Measurements from ENCODE around the gene SRP14.
A peak's percentile ranks its signal among the peaks of the same experiment; 100 is the strongest.
"Not testable (repeated sequence)": the region's sequence is repeated elsewhere in the genome, so short reads cannot be mapped to it uniquely, and the experiment has no call there.

The SRP14 gene

GRCh38 chr15:40040770-40041169, 1.8 kb upstream of the SRP14 start:
- no peak for DNase-seq (ENCODE audit: low read depth)
- TF ChIP-seq, protein P1, sequence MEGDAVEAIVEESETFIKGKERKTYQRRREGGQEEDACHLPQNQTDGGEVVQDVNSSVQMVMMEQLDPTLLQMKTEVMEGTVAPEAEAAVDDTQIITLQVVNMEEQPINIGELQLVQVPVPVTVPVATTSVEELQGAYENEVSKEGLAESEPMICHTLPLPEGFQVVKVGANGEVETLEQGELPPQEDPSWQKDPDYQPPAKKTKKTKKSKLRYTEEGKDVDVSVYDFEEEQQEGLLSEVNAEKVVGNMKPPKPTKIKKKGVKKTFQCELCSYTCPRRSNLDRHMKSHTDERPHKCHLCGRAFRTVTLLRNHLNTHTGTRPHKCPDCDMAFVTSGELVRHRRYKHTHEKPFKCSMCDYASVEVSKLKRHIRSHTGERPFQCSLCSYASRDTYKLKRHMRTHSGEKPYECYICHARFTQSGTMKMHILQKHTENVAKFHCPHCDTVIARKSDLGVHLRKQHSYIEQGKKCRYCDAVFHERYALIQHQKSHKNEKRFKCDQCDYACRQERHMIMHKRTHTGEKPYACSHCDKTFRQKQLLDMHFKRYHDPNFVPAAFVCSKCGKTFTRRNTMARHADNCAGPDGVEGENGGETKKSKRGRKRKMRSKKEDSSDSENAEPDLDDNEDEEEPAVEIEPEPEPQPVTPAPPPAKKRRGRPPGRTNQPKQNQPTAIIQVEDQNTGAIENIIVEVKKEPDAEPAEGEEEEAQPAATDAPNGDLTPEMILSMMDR (IDR thresholded peaks at IDR 0.05; ENCODE audit: low read depth, low read length, missing control alignments) = no peak
- H3K4me3 ChIP-seq (ENCODE audit: low read depth, low read length) = no peak overlapping the region

- TF ChIP-seq, protein P1 (IDR thresholded peaks at IDR 0.05; ENCODE audit: low read depth, low read length, missing control alignments) = no peak
- no peak for DNase-seq (ENCODE audit: low read depth)
- peak overlapping the region; percentile 42 for H3K4me3 ChIP-seq (ENCODE audit: low read depth, low read length)
Observed at GRCh38 chr15:40040293-40040635, 1.3 kb upstream of the SRP14 start.

GRCh38 chr15:40038275-40038637, 725 bp downstream of the SRP14 start:
- TF ChIP-seq, protein P1 (IDR thresholded peaks at IDR 0.05; ENCODE audit: low read depth, low read length, missing control alignments) = no peak
- no peak for DNase-seq (ENCODE audit: low read depth)
- peak overlapping the region; percentile 85 for H3K4me3 ChIP-seq (ENCODE audit: low read depth, low read length)

DNA sequence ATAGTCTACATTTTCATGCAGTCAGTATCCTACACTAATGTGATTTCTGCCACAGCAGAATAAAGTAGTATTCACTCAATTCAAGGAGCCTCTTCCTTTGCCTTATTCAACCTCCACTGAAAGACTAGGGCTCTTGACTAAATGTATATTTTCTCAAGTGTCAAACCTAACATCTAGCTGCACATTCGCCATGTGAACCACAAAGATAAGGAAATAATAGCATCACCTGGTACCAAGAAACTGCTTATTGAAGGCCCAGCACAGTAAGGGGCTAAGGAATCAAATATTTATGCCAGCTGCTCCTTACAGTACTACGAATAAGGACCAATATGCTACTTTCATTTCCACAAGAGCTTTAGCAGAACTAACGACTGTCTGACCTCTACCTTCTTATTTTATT, 1.3 kb downstream of the SRP14 start:
- peak overlapping the region; percentile 85 for H3K4me3 ChIP-seq (ENCODE audit: low read depth, low read length)
- DNase-seq (ENCODE audit: low read depth) = no peak

GRCh38 chr15:40035182-40035581, 3.8 kb downstream of the SRP14 start:
- DNase-seq (ENCODE audit: low read depth); H3K4me3 ChIP-seq (ENCODE audit: low read depth, low read length): not testable (repeated sequence)

More for the DNA sequence above, 1.3 kb downstream of the SRP14 start:
- TF ChIP-seq, protein P1 (IDR thresholded peaks at IDR 0.05; ENCODE audit: low read depth, low read length, missing control alignments) = no peak

GRCh38 chr15:40034186-40034946, 4.6 kb downstream of the SRP14 start:
- H3K4me3 ChIP-seq (ENCODE audit: low read depth, low read length) = no peak overlapping the region
- no peak for DNase-seq (ENCODE audit: low read depth)
- TF ChIP-seq, protein P1 (IDR thresholded peaks at IDR 0.05; ENCODE audit: low read depth, low read length, missing control alignments) = no peak

DNA sequence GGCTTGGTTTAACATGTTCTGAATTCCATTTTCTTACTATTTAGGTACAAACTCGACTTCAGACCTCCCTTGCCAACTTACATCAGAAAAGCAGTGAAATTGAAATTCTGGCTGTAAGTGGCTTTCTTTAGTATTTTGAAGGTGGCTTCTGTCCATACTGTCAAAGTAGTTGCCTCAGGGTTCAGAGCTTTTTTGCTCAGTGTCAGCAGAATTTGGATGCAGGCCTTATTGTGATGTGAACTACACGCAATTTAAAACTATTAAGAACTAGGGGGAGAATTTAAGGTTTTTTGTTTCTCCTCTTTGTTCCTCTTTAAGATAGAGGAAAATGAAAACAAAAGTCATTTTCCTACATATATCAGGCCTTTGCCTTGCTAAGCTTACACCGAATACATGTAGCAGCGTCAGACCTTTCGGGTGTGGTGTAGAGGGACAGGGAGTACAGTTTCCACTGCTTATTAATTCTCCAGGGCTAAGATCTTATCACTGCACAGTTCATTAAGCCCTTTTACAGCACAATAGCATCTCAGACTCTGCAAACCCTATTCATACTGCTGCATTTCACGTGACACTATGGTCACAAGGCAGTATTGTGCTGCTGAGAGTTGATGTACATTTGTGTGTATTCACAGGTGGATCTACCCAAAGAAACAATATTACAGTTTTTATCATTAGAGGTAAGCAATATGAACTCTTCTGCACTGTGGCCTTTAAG, 6.7 kb downstream of the SRP14 start:
- H3K4me3 ChIP-seq (ENCODE audit: low read depth, low read length) = no peak overlapping the region
- TF ChIP-seq, protein P1 (IDR thresholded peaks at IDR 0.05; ENCODE audit: low read depth, low read length, missing control alignments) = no peak
- DNase-seq (ENCODE audit: low read depth) = no peak
